ENCODE results near the gene SLC5A1. TPM values are rescaled to one million over a fixed set of nuclear protein-coding genes. Genes with fewer than 3 reads are reported as not detected.

The SLC5A1 gene
- total RNA-seq, 1 experiment from 2014 or later: not detected

DNA sequence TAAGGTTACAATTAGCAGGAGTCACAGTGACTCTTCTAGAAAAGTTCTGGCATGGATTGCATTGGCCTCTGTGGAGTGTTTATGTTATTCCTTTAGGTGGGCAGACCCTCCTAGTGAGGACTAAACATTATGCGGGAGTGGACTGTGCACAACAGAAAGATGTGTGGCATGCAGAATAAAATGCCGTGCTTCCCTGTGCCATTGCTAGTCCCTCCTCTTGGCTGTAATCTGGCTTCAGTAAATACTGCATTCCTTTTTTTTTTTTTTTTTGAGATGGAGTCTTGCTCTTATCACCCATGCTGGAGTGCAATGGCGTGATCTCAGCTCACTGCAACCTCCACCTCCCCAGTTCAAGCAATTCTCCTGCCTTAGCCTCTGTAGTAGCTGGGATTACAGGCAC lies 45.0 kb downstream of the SLC5A1 start:
- ChIA-PET POLR2A (no interaction called here), CTCF (interaction anchor here (0.6 to 1.2 kb wide), 2 partner anchors 12 to 118 kb away, joined by 3 to 9 read pairs; no protein-coding TSS in a partner anchor)
- H3K27ac Mint-ChIP-seq: no peak overlapping the region
- peaks cover 8% of the 10 kb centered on the region; the same call in 1 of the 2 replicates for H3K27me3 Mint-ChIP-seq (ENCODE audit: low read depth)
- H3K36me3 Mint-ChIP-seq: no peaks in the 10 kb centered on the region
- no peak for ATAC-seq
- H3K4me1 Mint-ChIP-seq: no peaks in the 10 kb centered on the region
- H3K9me3 Mint-ChIP-seq: no peaks in the 10 kb centered on the region
- DNase-seq (ENCODE audit: low spot score): no peak
- no peak overlapping the region for H3K4me3 Mint-ChIP-seq
- no peak for TF ChIP-seq SP1 (CRISPR knock-in tag; conservative IDR thresholded peaks at IDR 0.05)
- no peak for TF ChIP-seq NFATC4 (CRISPR knock-in tag; IDR thresholded peaks at IDR 0.05)
- TF ChIP-seq CBFB (CRISPR knock-in tag; IDR thresholded peaks at IDR 0.05; ENCODE audit: low read depth): no peak
- TF ChIP-seq, protein P1, sequence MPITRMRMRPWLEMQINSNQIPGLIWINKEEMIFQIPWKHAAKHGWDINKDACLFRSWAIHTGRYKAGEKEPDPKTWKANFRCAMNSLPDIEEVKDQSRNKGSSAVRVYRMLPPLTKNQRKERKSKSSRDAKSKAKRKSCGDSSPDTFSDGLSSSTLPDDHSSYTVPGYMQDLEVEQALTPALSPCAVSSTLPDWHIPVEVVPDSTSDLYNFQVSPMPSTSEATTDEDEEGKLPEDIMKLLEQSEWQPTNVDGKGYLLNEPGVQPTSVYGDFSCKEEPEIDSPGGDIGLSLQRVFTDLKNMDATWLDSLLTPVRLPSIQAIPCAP (CRISPR knock-in tag; IDR thresholded peaks at IDR 0.05): no peak
- TF ChIP-seq CREB1 (CRISPR knock-in tag; IDR thresholded peaks at IDR 0.05): no peak
- no peak for TF ChIP-seq SMAD4 (CRISPR knock-in tag; IDR thresholded peaks at IDR 0.05)
- no peak for TF ChIP-seq ELF4 (CRISPR knock-in tag; IDR thresholded peaks at IDR 0.05; ENCODE audit: low read depth)
- TF ChIP-seq ZNF317 (CRISPR knock-in tag; IDR thresholded peaks at IDR 0.05; ENCODE audit: borderline replicate concordance, low read depth): no peak
- no peak for TF ChIP-seq GABPB1 (CRISPR knock-in tag; IDR thresholded peaks at IDR 0.05)
- TF ChIP-seq, protein P2, sequence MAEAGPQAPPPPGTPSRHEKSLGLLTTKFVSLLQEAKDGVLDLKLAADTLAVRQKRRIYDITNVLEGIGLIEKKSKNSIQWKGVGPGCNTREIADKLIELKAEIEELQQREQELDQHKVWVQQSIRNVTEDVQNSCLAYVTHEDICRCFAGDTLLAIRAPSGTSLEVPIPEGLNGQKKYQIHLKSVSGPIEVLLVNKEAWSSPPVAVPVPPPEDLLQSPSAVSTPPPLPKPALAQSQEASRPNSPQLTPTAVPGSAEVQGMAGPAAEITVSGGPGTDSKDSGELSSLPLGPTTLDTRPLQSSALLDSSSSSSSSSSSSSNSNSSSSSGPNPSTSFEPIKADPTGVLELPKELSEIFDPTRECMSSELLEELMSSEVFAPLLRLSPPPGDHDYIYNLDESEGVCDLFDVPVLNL (CRISPR knock-in tag; IDR thresholded peaks at IDR 0.05; ENCODE audit: borderline replicate concordance, low read depth): no peak
- TF ChIP-seq, protein P3, sequence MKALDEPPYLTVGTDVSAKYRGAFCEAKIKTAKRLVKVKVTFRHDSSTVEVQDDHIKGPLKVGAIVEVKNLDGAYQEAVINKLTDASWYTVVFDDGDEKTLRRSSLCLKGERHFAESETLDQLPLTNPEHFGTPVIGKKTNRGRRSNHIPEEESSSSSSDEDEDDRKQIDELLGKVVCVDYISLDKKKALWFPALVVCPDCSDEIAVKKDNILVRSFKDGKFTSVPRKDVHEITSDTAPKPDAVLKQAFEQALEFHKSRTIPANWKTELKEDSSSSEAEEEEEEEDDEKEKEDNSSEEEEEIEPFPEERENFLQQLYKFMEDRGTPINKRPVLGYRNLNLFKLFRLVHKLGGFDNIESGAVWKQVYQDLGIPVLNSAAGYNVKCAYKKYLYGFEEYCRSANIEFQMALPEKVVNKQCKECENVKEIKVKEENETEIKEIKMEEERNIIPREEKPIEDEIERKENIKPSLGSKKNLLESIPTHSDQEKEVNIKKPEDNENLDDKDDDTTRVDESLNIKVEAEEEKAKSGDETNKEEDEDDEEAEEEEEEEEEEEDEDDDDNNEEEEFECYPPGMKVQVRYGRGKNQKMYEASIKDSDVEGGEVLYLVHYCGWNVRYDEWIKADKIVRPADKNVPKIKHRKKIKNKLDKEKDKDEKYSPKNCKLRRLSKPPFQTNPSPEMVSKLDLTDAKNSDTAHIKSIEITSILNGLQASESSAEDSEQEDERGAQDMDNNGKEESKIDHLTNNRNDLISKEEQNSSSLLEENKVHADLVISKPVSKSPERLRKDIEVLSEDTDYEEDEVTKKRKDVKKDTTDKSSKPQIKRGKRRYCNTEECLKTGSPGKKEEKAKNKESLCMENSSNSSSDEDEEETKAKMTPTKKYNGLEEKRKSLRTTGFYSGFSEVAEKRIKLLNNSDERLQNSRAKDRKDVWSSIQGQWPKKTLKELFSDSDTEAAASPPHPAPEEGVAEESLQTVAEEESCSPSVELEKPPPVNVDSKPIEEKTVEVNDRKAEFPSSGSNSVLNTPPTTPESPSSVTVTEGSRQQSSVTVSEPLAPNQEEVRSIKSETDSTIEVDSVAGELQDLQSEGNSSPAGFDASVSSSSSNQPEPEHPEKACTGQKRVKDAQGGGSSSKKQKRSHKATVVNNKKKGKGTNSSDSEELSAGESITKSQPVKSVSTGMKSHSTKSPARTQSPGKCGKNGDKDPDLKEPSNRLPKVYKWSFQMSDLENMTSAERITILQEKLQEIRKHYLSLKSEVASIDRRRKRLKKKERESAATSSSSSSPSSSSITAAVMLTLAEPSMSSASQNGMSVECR (CRISPR knock-in tag; IDR thresholded peaks at IDR 0.05; ENCODE audit: borderline replicate concordance): no peak
- no peak for TF ChIP-seq NFYB (CRISPR knock-in tag; conservative IDR thresholded peaks at IDR 0.05; ENCODE audit: low read depth)
- TF ChIP-seq, protein P4, sequence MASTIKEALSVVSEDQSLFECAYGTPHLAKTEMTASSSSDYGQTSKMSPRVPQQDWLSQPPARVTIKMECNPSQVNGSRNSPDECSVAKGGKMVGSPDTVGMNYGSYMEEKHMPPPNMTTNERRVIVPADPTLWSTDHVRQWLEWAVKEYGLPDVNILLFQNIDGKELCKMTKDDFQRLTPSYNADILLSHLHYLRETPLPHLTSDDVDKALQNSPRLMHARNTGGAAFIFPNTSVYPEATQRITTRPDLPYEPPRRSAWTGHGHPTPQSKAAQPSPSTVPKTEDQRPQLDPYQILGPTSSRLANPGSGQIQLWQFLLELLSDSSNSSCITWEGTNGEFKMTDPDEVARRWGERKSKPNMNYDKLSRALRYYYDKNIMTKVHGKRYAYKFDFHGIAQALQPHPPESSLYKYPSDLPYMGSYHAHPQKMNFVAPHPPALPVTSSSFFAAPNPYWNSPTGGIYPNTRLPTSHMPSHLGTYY (CRISPR knock-in tag; IDR thresholded peaks at IDR 0.05): no peak
- TF ChIP-seq FOXJ3 (CRISPR knock-in tag; IDR thresholded peaks at IDR 0.05; ENCODE audit: borderline replicate concordance): no peak

DNA sequence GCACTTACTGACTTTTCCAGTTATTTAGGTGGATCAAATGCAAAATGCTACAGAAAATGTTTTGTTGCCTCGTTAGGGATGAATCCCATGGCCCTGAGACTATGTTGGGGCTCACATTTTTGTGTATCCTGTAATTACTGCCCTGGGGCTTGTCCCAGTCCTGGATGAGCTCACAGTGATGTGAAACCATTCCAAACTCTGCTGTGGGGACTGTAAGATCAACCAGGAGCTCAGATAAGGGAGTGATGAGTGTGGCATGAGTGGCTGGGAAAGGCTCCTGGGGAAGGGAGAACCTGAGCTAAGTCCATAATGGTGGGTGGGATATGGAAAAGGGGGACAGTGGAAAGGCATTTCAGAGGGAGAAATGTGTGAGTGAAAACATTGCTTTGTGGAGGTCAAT lies 54.0 kb downstream of the SLC5A1 start:
- POLR2A ChIA-PET: no interaction called here
- H3K27me3 Mint-ChIP-seq (ENCODE audit: low read depth): peaks cover 18% of the 10 kb centered on the region
- DNase-seq (ENCODE audit: low spot score) (no peak), ATAC-seq (no peak)
- H3K9me3 Mint-ChIP-seq: no peaks in the 10 kb centered on the region
- H3K36me3 Mint-ChIP-seq: no peaks in the 10 kb centered on the region
- no peak overlapping the region for H3K27ac Mint-ChIP-seq
- no peak overlapping the region for H3K4me3 Mint-ChIP-seq
- H3K4me1 Mint-ChIP-seq: no peaks in the 10 kb centered on the region
- CTCF ChIA-PET: interaction anchor here (1.0 kb wide), 1 partner anchor 18 kb away, joined by 4 read pairs; no protein-coding TSS in a partner anchor
- TF ChIP-seq, protein P5, sequence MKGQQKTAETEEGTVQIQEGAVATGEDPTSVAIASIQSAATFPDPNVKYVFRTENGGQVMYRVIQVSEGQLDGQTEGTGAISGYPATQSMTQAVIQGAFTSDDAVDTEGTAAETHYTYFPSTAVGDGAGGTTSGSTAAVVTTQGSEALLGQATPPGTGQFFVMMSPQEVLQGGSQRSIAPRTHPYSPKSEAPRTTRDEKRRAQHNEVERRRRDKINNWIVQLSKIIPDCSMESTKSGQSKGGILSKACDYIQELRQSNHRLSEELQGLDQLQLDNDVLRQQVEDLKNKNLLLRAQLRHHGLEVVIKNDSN (CRISPR knock-in tag; IDR thresholded peaks at IDR 0.05): no peak
- TF ChIP-seq, protein P2 (CRISPR knock-in tag; IDR thresholded peaks at IDR 0.05; ENCODE audit: borderline replicate concordance, low read depth): no peak
- TF ChIP-seq, protein P6, sequence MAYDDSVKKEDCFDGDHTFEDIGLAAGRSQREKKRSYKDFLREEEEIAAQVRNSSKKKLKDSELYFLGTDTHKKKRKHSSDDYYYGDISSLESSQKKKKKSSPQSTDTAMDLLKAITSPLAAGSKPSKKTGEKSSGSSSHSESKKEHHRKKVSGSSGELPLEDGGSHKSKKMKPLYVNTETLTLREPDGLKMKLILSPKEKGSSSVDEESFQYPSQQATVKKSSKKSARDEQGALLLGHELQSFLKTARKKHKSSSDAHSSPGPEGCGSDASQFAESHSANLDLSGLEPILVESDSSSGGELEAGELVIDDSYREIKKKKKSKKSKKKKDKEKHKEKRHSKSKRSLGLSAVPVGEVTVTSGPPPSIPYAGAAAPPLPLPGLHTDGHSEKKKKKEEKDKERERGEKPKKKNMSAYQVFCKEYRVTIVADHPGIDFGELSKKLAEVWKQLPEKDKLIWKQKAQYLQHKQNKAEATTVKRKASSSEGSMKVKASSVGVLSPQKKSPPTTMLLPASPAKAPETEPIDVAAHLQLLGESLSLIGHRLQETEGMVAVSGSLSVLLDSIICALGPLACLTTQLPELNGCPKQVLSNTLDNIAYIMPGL (CRISPR knock-in tag; IDR thresholded peaks at IDR 0.05): no peak
- TF ChIP-seq SMAD3 (CRISPR knock-in tag; IDR thresholded peaks at IDR 0.05; ENCODE audit: borderline replicate concordance): no peak
- TF ChIP-seq TEAD4 (CRISPR knock-in tag; IDR thresholded peaks at IDR 0.05): no peak
- no peak for TF ChIP-seq GTF2I (CRISPR knock-in tag; conservative IDR thresholded peaks at IDR 0.05)
- TF ChIP-seq ELF4 (CRISPR knock-in tag; IDR thresholded peaks at IDR 0.05; ENCODE audit: low read depth): no peak
- no peak for TF ChIP-seq ZNF232 (CRISPR knock-in tag; IDR thresholded peaks at IDR 0.05)
- TF ChIP-seq, protein P7, sequence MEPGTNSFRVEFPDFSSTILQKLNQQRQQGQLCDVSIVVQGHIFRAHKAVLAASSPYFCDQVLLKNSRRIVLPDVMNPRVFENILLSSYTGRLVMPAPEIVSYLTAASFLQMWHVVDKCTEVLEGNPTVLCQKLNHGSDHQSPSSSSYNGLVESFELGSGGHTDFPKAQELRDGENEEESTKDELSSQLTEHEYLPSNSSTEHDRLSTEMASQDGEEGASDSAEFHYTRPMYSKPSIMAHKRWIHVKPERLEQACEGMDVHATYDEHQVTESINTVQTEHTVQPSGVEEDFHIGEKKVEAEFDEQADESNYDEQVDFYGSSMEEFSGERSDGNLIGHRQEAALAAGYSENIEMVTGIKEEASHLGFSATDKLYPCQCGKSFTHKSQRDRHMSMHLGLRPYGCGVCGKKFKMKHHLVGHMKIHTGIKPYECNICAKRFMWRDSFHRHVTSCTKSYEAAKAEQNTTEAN (CRISPR knock-in tag; IDR thresholded peaks at IDR 0.05): no peak
- TF ChIP-seq TP53 (CRISPR knock-in tag; IDR thresholded peaks at IDR 0.05): no peak
- TF ChIP-seq ZNF317 (CRISPR knock-in tag; IDR thresholded peaks at IDR 0.05; ENCODE audit: borderline replicate concordance, low read depth): no peak

Data from WTC11 (cell line).